Astrocyte (in vitro differentiated cells and primary cell): ENCODE measurements around the gene PTPN4. TPM values are rescaled to one million over a fixed set of nuclear protein-coding genes. Genes with fewer than 3 reads are reported as not detected.
A peak's percentile ranks its signal among the peaks of the same experiment; 100 is the strongest.

Source experiments
- DNase-seq: peaks from one replicate; pipeline ENCODE4 v3.0.0-alpha.2; 2010; ENCODE audit warnings: low read depth
- FAIRE-seq: peaks from 2 replicates; lab custom pipeline; 2011; peaks lifted over from hg19 to GRCh38; lab: Jason Lieb, UNC
- H2AFZ ChIP-seq: 2 replicates; pipeline ENCODE4 v1.6.0; 2012; ENCODE audit warnings: low read depth, low read length, inconsistent platforms
- H3K27ac ChIP-seq: 2 replicates; pipeline ENCODE4 v1.5.1; 2011; ENCODE audit warnings: low read depth, low read length, inconsistent platforms
- H3K27me3 ChIP-seq: 2 replicates; pipeline ENCODE4 v1.6.0; 2011; ENCODE audit warnings: low read length, inconsistent platforms; ENCODE audit not compliant: insufficient read depth
- H3K36me3 ChIP-seq: 2 replicates; pipeline ENCODE4 v1.5.1; 2011; ENCODE audit warnings: low read length, inconsistent platforms; ENCODE audit not compliant: insufficient read depth
- H3K4me1 ChIP-seq: 2 replicates; pipeline ENCODE4 v1.5.1; 2011; ENCODE audit warnings: low read length, inconsistent platforms; ENCODE audit not compliant: insufficient read depth
- H3K4me2 ChIP-seq: 2 replicates; pipeline ENCODE4 v1.6.0; 2012; ENCODE audit warnings: low read length, inconsistent platforms
- H3K4me3 ChIP-seq: 2 replicates; pipeline ENCODE4 v1.5.1; 2011; ENCODE audit warnings: low read depth, mild to moderate bottlenecking, low read length, inconsistent platforms; ENCODE audit not compliant: insufficient read depth
- H3K79me2 ChIP-seq: 2 replicates; pipeline ENCODE4 v1.6.0; 2012; ENCODE audit warnings: mild to moderate bottlenecking, low read length, inconsistent platforms; ENCODE audit not compliant: insufficient read depth
- H3K9ac ChIP-seq: 2 replicates; pipeline ENCODE4 v1.6.0; 2012; ENCODE audit warnings: mild to moderate bottlenecking, low read length, inconsistent platforms
- H3K9me3 ChIP-seq: 2 replicates; pipeline ENCODE4 v1.5.1; 2012; ENCODE audit warnings: low read depth, mild to moderate bottlenecking, low read length, inconsistent platforms; ENCODE audit not compliant: insufficient read depth
- H4K20me1 ChIP-seq: 2 replicates; pipeline ENCODE4 v1.6.0; 2012; ENCODE audit warnings: low read length, inconsistent platforms; ENCODE audit not compliant: insufficient read depth
- H3K27ac Mint-ChIP-seq: one replicate; pipeline ENCODE4 v1.8.0; 2021; ENCODE audit warnings: mild to moderate bottlenecking, mixed read lengths; ENCODE audit not compliant: unreplicated experiment
- H3K27me3 Mint-ChIP-seq: one replicate; pipeline ENCODE4 v1.8.0; 2021; ENCODE audit warnings: low read depth, mixed read lengths; ENCODE audit not compliant: unreplicated experiment
- H3K36me3 Mint-ChIP-seq: one replicate; pipeline ENCODE4 v1.8.0; 2021; ENCODE audit warnings: low read depth, mixed read lengths; ENCODE audit not compliant: unreplicated experiment
- H3K4me1 Mint-ChIP-seq: one replicate; pipeline ENCODE4 v1.8.0; 2021; ENCODE audit warnings: low read depth, mixed read lengths; ENCODE audit not compliant: unreplicated experiment
- H3K4me3 Mint-ChIP-seq: one replicate; pipeline ENCODE4 v1.8.0; 2021; ENCODE audit warnings: mild to moderate bottlenecking, moderate library complexity, mixed read lengths; ENCODE audit not compliant: unreplicated experiment
- H3K9me3 Mint-ChIP-seq: one replicate; pipeline ENCODE4 v1.8.0; 2021; ENCODE audit warnings: mild to moderate bottlenecking, mixed read lengths; ENCODE audit not compliant: unreplicated experiment
- CTCF ChIP-seq: IDR thresholded peaks from 2 replicates; pipeline ENCODE4 v1.5.1; 2011; ENCODE audit warnings: low read depth, mild to moderate bottlenecking, inconsistent platforms, low read length, moderate library complexity; ENCODE audit not compliant: insufficient read depth
- EZH2 ChIP-seq: IDR thresholded peaks from 2 replicates; pipeline ENCODE4 v1.6.1; 2012; ENCODE audit warnings: mild to moderate bottlenecking, low read length, inconsistent platforms; ENCODE audit not compliant: insufficient read depth
- total RNA-seq: library from RNA; stranded (reverse); gene quantifications from 2 replicates; pipeline ENCODE4 v1.2.1, GENCODE V29; 2021

Gene PTPN4
- total RNA-seq, 1 donor from 2014 or later: 38.2 TPM

GRCh38 chr2:119721462-119721861 lies 38.3 kb upstream of the PTPN4 start:
- no peaks in the 10 kb centered on the region for H3K9me3 Mint-ChIP-seq
- no peak overlapping the region for H3K27ac ChIP-seq
- no peak for TF ChIP-seq CTCF

GRCh38 chr2:119721904-119722303 lies 37.8 kb upstream of the PTPN4 start:
- Histone ChIP-seq H3K4me2 (no peak overlapping the region), H3K79me2 (no peaks in the 10 kb centered on the region), H3K9me3 (no peaks in the 10 kb centered on the region), H3K27me3 (peaks cover 3% of the 10 kb centered on the region), H3K4me1 (no peaks in the 10 kb centered on the region), H3K9ac (no peak overlapping the region), H4K20me1 (no peaks in the 10 kb centered on the region), H3K36me3 (no peaks in the 10 kb centered on the region), H2AFZ (no peak overlapping the region), H3K27ac (no peak overlapping the region), H3K4me3 (no peak overlapping the region)
- no peaks in the 10 kb centered on the region for H3K9me3 Mint-ChIP-seq
- H3K27me3 Mint-ChIP-seq: peaks cover 10% of the 10 kb centered on the region
- H3K27ac Mint-ChIP-seq: no peak overlapping the region
- TF ChIP-seq CTCF: no peak
- TF ChIP-seq EZH2: no peak
- no peaks in the 10 kb centered on the region for H3K36me3 Mint-ChIP-seq
- FAIRE-seq (no peak), DNase-seq (no peak)
- no peak overlapping the region for H3K4me3 Mint-ChIP-seq
- peaks cover 9% of the 10 kb centered on the region for H3K4me1 Mint-ChIP-seq

More at GRCh38 chr2:119721462-119721861, 38.3 kb upstream of the PTPN4 start:
- Histone ChIP-seq H4K20me1 (no peaks in the 10 kb centered on the region), H3K27me3 (peaks cover 3% of the 10 kb centered on the region), H2AFZ (no peak overlapping the region), H3K79me2 (no peaks in the 10 kb centered on the region), H3K4me1 (no peaks in the 10 kb centered on the region), H3K9ac (no peak overlapping the region), H3K9me3 (no peaks in the 10 kb centered on the region), H3K4me2 (no peak overlapping the region), H3K36me3 (no peaks in the 10 kb centered on the region), H3K4me3 (no peak overlapping the region)
- no peak overlapping the region for H3K27ac Mint-ChIP-seq
- H3K27me3 Mint-ChIP-seq: peaks cover 11% of the 10 kb centered on the region
- H3K36me3 Mint-ChIP-seq: no peaks in the 10 kb centered on the region
- DNase-seq (no peak), FAIRE-seq (no peak)
- peaks cover 9% of the 10 kb centered on the region for H3K4me1 Mint-ChIP-seq
- no peak overlapping the region for H3K4me3 Mint-ChIP-seq

DNA sequence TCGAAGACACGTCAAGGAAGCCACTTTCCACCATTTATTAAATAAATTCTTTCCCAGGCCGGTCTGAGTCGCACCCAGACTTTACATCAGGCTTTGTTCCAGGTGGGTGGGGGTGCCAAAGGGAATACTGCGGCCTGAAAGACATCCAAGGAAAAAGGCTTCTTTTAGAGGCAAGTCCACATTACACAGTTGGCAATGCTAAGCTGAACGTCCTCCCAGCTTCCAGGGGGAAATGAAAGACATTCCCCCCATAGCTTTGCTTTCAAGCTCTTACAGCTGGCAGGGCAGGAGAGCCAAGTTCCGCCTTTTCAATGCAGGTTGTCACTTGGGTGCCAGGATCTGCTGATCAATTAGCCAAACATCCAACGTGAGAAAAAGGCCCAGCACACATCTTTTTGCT lies 36.5 kb upstream of the PTPN4 start:
- H4K20me1 ChIP-seq: no peaks in the 10 kb centered on the region
- H3K9me3 Mint-ChIP-seq: no peaks in the 10 kb centered on the region
- peaks cover 9% of the 10 kb centered on the region for H3K4me1 Mint-ChIP-seq
- no peak overlapping the region for H3K27ac ChIP-seq
- H3K4me2 ChIP-seq: no peak overlapping the region
- H3K4me3 Mint-ChIP-seq: no peak overlapping the region
- H2AFZ ChIP-seq: no peak overlapping the region
- no peaks in the 10 kb centered on the region for H3K4me1 ChIP-seq
- no peaks in the 10 kb centered on the region for H3K36me3 ChIP-seq
- H3K9ac ChIP-seq: no peak overlapping the region
- H3K36me3 Mint-ChIP-seq: no peaks in the 10 kb centered on the region
- H3K27ac Mint-ChIP-seq: no peak overlapping the region
- peaks cover 8% of the 10 kb centered on the region for H3K27me3 Mint-ChIP-seq
- FAIRE-seq (no peak), DNase-seq (peak; percentile 30)
- TF ChIP-seq EZH2 (no peak), CTCF (no peak)
- no peaks in the 10 kb centered on the region for H3K79me2 ChIP-seq
- H3K9me3 ChIP-seq: no peaks in the 10 kb centered on the region
- peaks cover 1% of the 10 kb centered on the region for H3K27me3 ChIP-seq
- H3K4me3 ChIP-seq: no peak overlapping the region
